HPDE6-E6E7 (cell line): ENCODE results near the gene UTP15.

ENCODE experiments used
- DNase-seq: peaks from one replicate; pipeline ENCODE4 v3.0.0; 2011; ENCODE audit warnings: missing footprints; ENCODE audit errors: extremely low spot score

Gene UTP15, protein sequence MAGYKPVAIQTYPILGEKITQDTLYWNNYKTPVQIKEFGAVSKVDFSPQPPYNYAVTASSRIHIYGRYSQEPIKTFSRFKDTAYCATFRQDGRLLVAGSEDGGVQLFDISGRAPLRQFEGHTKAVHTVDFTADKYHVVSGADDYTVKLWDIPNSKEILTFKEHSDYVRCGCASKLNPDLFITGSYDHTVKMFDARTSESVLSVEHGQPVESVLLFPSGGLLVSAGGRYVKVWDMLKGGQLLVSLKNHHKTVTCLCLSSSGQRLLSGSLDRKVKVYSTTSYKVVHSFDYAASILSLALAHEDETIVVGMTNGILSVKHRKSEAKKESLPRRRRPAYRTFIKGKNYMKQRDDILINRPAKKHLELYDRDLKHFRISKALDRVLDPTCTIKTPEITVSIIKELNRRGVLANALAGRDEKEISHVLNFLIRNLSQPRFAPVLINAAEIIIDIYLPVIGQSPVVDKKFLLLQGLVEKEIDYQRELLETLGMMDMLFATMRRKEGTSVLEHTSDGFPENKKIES

DNA sequence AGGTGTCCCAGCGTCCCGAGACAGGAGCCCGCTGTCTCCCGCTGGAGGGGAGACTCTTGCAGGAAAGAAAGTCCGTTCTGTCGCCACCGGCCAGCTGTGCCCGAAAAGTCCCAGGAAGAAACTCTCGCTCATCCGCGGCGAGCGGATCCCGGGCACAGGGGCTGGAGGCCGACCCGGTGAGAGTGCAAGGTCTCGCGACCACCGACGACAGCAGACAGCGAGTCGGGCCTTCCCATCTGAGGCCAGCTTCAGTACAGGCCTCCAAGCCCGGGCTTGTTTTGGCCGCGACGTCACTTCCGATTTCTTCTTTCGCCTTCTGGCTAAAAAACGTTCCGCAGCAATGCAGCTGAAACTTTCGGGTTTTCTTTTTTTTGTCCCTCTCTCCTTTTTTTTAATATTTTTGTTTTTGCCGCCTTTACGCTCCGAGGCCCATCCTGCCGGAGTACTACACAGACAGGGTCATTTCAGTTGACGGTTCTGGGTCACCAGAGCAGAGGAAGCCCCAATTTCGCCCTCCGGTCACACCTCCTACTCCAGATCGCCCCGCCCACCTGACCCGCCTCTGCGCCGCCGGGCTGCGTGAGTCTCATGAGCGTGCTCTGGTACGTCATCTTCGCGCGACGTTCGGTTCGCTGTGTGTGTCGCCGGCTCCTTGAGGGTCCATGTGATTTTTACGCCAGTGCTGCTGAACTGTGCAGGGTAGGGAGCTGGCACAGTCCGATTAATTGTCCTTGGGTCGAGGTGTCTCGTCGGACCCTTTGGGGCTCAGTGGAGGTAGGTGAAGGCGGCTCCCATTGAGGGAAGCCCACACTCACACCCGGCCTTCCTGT is at the start of gene UTP15, which contains the start of gene ANKRA2:
Gene UTP15, plus strand, starts transcription at position 605 of the 830 bp plus-strand sequence. CDS start 1,602 bp downstream, outside the sequence.
Gene ANKRA2, minus strand, starts transcription at position 501 of the 830 bp plus-strand sequence. CDS start 2,758 bp downstream, outside the sequence.
- peak; percentile 84 for DNase-seq

DNA sequence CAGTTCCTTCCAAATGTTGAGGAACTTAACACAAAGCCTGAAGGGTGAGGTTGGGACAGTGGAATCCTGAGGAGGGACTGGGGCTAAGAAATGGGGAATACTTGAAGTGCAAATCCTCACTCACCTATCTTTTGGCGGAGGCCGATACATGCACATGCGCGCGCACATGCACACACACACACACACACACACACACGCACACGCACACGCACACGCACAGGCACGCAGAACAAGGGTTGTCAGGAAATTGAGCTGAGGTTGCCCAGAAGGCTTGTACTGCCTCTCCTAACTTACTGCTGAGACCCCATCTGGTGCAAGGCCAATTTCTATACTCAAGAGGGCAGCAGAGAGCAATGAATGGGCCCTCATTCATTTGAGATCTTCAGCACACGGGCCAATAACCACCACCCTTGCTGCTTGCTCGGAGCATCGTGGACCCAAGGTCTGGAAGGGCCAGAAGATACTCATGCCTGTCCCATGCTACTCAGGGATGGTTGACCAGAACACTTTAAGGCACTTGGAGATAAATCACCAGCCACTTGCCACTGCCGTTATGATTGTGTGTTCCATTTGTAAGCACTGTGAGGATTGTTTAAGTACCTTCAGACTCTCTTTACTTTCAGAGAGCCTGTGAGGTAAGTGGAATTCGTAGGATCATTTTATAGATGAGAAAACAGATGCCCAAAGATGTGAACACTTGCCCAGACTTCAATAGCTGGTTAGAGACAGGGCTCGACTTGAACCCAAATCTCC is 45.8 kb upstream of the UTP15 start:
- peak; percentile 88 for DNase-seq

DNA sequence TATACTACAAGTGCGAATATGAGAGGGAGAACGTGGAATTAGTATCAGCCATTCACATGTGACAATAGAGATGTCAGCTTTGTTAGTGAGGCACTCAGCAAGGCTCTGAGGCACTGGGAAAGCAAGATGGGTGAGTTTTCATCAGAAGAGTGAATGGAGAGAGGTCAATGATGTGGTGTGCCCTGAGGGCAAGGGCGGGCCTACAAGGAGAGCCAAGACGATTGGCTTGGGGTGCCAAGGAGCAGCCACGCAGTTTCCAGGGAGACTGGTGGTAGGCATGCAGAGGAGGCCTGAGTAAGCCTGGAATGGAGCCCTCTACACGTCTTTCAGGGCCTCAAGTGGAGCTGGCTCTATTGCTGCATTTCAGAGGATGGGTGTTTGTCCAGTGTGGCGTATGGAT is 42.6 kb upstream of the UTP15 start:
- DNase-seq = no peak

DNA sequence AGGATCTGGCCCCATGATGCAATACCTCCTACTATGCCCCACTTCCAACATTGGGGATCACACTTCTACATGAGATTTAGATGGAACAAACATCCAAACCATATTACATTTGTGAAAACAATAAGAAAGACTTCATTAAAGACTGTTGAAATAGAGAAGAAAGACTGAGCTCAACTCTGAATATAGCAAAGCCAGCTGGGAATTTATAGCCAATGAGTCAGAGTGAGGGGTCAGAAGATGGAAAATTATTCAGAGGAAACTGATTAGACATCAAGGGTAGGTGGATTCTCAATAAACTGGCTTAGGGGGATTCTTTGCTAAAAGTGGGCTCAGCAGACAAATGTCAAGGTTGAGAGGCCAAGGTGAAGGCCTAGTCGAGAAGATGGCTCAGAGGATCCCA is 41.7 kb upstream of the UTP15 start:
- no peak for DNase-seq

DNA sequence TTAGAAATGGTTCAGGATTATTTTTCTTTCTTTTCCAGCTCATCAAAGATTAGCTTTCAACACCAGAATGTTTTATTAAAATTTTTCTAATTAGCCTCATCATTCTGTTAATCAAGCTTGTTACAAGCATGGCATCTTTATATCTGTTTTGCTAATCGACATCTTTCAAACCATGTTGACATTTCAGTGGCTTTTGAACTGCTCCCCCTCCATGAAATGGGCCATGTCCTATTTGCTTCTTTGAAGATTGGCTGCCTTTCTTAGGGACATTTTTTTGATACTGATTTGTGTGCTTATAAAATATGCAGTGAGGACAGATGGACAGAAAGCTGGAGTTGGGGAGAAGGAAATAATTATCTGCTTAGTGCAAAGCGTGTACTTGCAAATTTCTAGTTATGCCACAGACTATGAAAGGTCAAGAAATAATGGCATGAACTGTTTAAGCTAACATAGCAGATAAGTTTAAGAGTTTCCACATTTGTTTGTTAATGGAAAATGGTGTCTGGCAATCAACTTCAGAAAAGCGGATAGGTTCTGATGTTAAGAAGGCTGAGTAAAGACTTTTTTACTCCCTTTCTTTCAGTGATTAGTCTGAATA is 39.8 kb upstream of the UTP15 start:
- no peak for DNase-seq

DNA sequence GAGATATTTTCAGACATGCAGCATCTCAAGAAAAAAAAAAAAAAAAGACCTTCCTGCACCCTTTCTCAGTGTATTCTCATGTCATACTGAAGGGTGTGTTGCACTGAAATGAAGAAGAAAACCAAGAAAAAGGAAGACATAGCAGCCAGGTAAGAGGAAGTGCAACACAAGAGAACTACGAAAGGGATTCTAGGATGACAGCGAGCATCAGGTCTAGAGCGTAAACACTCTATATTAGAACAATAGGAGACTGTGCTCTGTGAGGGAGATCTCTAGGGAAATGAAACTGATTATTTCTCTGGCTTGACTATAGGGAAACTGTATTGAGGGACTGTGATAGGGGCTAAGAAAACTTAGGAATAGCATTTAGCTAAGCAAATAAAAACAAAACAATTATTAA is 37.3 kb upstream of the UTP15 start:
- DNase-seq = no peak

DNA sequence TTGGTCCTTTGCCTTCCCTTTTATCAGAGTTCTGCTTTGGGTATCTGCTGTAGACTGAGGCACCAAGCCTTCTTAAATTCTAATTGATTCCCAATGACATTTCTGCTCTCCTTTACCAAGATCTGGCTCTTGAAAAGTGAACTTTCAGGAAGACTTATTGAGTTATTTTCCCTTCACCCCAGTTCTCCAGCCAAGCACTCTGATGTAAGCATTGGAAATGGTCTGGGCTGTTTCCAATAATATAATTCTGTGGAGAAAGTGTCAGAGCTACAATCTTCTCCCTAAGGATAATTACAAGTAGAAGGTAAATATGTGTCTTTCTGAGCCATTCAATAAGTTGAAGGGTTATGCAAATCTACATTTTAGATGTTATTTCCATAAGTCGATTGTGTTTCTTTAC is 36.5 kb upstream of the UTP15 start:
- DNase-seq = no peak

DNA sequence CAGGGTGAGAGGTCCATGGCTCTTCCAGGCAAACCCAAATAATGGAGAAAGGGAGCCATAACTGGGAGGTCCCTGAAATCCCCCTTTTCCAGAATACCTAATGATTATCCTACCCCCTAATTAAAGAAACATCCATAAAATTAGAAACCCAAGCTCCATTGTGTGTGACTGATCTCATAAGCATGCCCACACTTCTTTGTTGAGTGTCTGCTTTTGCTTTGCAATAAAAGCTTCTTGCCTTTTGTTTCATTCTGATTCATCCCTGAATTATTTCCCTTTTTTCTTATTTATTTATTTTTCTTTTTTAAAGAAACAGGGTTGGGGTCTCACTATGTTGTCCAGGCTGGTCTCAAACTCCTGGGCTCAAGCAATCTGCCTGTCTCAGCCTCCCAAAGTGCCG is 34.2 kb upstream of the UTP15 start:
- DNase-seq = no peak

DNA sequence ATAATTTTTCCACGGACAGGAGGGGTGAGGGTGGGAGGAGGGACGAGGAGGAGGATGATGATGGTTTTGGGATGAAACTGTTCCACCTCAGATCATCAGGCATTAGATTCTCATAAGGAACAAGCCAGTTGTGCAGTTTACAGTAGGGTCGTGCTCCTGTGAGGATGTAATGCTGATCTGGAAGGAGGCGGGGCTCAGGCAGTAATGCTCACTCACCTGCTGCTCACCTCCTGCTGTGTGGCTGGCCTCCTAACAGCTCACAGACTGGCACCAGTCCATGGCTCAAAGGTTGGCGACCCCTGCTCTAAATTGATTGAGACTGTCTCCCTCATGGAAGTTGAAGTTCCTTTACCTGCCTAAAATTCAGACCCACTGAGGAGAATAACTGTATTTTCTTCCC is 33.3 kb upstream of the UTP15 start:
- DNase-seq = no peak

DNA sequence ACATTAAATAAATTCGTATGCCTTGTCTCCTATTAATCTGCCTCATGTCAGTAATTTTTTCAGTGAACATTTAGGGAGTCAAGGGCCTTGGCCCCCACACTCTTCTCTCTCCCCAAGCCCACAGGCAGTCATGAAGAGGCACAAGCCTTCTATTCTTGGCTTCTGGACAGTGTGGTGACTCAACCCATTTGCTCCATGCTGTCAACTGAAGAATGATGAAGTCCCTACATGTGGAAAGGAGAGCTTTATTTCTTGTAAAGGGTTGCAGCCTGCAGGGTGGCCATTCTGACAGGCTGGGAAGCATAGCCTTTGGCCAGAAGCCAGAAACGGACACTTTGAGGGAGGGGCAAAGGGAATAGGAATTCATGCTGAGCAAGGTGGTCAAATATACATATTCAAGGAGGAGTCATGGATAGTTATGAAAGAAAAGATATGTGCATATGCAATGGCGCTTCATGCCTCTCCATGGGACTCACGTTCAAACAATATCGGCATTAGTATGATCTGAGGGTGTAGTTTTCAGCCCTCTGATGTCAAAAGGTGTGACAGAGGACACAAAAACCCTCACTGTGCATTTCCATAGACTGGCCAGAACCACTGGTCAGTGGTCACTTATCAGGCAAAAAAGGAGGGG is 31.4 kb upstream of the UTP15 start:
- no peak for DNase-seq

DNA sequence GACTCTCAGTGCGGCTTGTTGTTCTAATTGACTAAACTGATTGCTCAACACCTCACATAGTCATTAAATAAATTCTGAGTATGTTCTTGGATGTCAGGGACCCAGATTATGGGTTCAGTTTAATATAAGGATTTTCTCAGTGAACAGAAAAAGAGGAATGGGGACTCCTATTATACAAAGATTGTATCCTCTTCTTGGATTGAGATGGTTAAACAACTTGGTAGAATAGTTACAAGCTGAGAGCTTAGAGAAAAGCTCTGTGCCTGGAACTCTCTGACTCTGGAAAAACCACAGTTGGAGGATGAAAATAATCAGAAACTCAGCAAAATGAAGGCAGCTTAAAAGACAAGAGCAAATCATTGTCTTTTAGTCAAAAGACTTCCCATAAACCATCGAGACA is 30.6 kb upstream of the UTP15 start:
- no peak for DNase-seq

DNA sequence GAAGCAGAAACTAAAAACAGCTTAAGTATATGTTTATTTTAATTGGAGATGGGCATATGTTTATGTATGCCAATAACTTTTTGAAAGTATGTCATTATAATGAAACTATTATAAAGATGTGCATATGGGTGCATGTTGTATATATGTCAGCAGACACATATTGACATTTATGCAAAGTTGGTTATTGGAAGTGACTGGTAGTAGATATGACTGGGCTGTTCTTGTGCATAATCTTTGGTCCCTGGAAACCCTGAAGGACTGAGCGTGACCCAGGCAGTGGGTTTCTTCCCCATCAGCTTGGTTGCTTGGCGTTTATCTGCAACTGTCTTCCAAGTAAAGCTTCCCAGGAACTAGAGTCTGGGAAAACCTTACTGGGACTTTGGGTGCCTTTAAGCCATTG is 25.8 kb upstream of the UTP15 start:
- no peak for DNase-seq

DNA sequence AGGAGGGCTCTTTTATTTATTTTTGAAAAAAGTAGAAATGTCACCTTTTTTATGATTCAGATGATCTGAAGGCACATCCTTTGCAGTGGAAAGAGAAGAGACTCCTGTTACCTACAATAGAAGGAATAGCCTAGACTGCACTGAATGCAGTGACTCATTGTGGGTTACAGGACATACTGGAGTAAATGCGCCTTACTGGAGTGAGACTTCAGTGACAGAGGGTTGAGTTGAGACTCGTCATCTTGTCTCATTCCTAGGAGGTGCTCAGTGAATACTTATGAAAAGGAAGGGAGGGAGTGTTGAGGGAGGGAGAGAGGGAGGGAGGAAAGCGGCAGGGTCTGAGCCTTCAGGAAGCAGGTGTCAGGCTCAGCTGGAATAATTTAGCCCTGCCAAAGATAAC is 25.4 kb upstream of the UTP15 start:
- DNase-seq = peak; percentile 87

DNA sequence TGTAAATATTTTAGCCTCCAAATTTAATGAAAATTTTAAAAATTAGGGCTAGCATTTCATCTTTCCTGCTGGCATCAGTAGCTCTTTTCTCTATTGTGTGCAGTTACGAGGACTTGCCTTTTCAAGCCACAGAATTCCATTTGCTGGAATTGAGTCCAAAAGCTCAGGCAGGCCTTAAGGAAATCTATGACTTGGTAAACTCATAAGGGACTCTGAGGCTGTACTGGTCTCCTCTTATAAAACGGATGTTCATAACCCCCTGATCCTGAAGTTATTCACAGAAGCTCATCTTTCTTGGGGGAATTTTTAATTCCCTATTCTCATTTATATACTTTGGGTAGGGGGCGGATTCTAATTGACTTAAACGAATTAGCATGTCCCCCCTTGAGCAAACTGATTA is 23.5 kb upstream of the UTP15 start:
- DNase-seq = no peak

DNA sequence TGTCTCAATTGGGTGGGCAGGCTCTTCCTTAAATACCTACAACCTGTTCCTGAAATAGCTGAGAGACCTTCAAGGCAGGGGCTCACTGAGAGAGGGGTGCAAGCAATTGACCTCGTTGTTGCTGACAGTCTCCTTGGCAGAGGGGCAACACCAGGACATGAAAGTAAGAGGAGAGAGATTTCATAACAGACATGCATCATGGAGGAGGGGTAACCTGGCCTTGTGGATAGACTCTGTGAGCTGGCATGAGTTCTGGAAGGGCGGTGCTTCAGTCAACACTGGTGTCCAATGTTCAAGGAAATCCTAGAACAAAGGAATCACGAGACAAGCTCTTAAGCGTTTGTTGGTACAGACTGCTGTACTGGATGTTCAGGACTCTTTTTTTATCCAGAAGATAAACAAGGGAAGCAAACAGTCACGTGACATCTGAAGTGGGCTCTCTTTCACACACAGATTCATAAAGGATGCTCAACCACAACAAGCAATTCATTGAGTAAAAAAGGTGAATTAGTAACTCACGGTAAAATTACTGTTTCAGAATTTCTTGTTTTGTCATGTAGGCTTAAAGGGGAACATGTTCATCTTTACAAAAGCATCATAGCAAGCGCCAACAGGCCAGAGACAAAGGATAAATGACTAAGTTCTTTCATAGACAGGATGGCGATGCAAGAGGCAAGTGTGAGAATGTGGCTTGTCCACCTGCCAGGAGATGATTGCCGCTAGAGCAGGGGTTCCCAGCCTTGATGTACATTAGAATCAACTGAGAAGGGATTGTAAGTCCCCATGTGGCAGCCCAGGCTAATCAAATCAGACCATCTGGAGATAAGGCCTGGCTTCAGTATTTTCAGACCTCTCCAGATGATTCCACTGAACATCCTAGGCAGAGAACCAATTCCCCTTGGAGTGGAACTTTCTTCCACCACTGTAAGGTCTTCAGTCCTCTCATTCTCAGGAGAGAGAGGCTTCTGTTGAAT is 20.8 kb upstream of the UTP15 start:
- peak; percentile 72 for DNase-seq

DNA sequence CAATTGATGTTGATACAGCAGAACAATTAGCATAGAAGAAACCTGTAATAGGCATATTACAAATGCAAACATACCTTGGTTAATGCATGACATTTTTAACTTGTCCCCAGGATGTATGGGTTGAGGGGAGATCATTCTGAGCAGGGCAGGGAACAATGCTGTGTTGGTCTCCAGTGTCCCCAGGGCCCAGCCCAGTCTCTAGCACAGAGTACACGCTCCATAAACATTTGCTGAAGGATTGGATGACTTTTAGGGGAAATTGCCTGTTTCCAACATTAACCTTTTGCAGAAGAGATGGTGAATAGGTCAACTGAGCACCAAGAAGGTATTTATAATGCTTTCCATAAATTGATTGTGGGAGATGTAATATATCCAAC is 20.2 kb upstream of the UTP15 start:
- no peak for DNase-seq

DNA sequence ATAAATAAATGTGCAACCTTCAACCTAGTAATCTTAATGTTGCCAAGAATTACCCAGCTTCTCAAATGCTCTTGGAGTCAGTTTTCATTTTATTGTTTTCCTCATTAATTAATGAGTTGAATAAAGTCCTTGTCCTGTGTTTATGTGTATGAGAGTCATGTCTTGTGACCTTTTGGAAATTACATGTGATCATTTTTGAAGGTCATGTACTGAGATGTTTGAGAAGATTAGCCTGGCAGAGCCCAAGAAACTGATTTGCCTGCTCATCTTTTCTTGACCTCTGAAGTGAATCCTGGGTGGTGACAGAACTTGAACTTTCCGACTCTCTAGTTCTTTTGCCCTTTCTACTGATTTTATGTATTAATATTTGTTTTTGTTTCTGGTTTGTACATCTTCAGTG is 15.5 kb upstream of the UTP15 start:
- no peak for DNase-seq

DNA sequence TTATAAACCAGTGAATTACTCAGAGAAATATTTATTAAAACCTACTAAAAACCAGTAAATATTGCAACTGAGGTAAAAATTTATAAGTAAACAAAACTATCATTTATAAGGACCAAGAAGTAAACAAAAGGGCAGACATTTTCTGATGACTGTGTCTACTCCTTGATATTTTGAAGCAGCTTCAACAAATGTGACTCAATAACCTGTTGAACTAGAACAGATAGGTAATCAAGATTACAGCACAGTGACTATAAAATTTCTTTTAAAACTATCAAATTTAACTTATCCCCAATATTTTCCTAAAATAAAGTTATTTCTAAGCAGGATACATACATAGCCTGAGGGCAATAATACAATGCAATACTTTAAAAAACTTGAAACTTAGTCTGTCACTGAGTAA is 12.9 kb upstream of the UTP15 start:
- no peak for DNase-seq

DNA sequence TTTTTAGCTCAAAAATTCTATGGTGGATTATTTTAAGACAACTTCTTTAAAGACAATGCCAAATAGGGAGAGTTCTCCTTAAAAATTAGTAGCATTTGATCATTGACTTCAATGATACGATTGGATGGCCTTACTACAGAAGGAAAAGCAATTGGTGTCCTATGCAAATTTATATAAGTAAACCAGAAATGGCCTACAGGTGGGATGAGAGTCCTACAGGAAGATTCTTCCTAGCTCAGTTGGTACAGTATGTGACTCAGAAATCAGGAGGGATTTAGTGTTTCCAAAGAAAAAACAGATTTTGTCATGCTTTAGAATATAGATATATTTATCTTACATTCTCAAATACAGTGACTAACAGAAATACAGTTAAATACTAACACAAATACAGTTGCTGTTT is 6.6 kb upstream of the UTP15 start:
- no peak for DNase-seq

DNA sequence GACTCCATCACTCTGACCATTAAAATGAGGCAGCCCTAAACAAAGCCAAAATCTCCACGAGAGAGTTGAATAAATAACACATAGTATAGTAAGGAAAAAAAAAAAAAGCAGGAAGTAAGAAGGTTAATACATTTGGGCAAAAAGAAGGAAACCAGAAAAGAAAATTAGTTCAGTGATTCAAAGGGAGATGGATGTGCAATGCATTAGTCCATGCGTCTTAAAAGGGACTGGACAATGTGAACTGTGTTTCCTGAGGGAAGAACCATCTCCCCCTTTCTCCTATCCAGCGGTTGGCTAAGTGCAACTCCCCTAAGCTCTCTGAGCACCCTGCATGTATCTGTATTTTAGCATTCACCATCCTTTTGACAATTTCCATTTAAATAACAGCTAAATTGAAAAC is 1.5 kb upstream of the UTP15 start:
- DNase-seq = no peak
